Measurements from ENCODE around the gene SMARCA5. TPM values are rescaled to one million over a fixed set of nuclear protein-coding genes. Genes with fewer than 3 reads are reported as not detected.
A peak's percentile ranks its signal among the peaks of the same experiment; 100 is the strongest.

Gene SMARCA5
- total and polyA plus RNA-seq, 2 experiments from 2014 or later, result 29.8 to 34.5 TPM

DNA sequence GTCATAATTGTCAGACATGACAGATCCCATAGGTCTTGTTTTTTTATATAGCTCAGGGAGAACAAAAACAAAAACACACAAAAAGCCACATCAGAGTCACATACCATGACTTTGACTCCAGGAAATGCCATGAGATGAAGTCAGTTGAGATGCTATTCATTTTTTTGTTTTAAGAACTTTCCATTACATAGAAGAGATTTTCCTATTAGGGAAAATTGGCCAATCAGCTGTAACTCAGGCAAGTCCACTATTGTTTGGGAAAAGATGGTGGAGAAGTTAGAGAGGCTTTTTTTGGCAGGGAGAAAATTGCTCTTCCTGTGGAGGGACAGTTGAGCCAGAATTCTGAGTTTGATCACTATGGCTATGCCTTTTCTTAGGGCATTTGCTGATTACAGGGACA lies 72.6 kb downstream of the SMARCA5 start:
- Histone ChIP-seq H3K4me2 (ENCODE audit: unreplicated experiment) (no peak overlapping the region), H2AFZ (peak overlapping the region; percentile 74), H3K9me3 (ENCODE audit: low read depth) (no peaks in the 10 kb centered on the region), H3K4me1 (ENCODE audit: insufficient read depth) (peaks cover 13% of the 10 kb centered on the region), H3K9ac (peak overlapping the region; percentile 34; the same call in 1 of the 2 replicates), H3F3A (ENCODE audit: insufficient read depth) (peaks cover 13% of the 10 kb centered on the region; the same call in 1 of the 2 replicates), H3K27ac (peak overlapping the region; percentile 74), H3K4me3 (no peak overlapping the region), H3K27me3 (replicated peaks; ENCODE audit: insufficient read depth) (no peaks in the 10 kb centered on the region), H3K36me3 (ENCODE audit: low read depth) (no peaks in the 10 kb centered on the region), H3K79me2 (ENCODE audit: insufficient read depth) (no peaks in the 10 kb centered on the region), H4K20me1 (ENCODE audit: insufficient read depth) (no peaks in the 10 kb centered on the region), H3K9me2 (ENCODE audit: insufficient read depth) (no peaks in the 10 kb centered on the region)
- TF ChIP-seq EZH2phosphoT487 (IDR thresholded peaks at IDR 0.05; ENCODE audit: insufficient read depth, low read depth), result no peak
- no peak for TF ChIP-seq EZH2 (IDR thresholded peaks at IDR 0.05; ENCODE audit: insufficient read depth, poor library complexity, severe bottlenecking)
- DNase-seq, result peak; percentile 74
- in situ Hi-C loops (cut with MboI), result no loop called here

DNA sequence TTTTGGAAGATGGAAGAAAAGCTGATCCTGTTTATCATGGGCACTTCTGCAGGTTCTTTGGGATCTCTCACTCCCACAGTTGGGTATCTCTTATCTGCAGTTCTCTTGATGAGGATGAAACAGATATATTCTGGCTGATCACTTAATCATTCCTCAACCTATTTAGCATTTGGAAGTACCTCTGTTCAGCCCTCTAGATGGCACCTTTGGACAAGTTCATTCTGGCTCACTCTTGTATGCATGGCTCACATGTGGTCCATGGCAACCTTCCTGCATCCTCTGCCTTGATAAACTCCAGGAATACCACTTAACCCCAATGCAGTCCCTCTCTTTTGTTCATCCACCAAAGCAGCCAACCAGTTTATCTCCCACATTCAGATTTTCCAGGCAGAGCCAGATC lies 74.2 kb downstream of the SMARCA5 start:
- no peak for TF ChIP-seq EZH2 (IDR thresholded peaks at IDR 0.05; ENCODE audit: insufficient read depth, poor library complexity, severe bottlenecking)
- TF ChIP-seq EZH2phosphoT487 (IDR thresholded peaks at IDR 0.05; ENCODE audit: insufficient read depth, low read depth), result no peak
- peak; percentile 38 for DNase-seq
- in situ Hi-C loops (cut with MboI), result no loop called here
- no peaks in the 10 kb centered on the region for H4K20me1 ChIP-seq (ENCODE audit: insufficient read depth)
- H3K4me3 ChIP-seq, result no peak overlapping the region
- no peak overlapping the region for H3K27ac ChIP-seq
- no peaks in the 10 kb centered on the region for H3K79me2 ChIP-seq (ENCODE audit: insufficient read depth)
- H3F3A ChIP-seq (ENCODE audit: insufficient read depth), result peaks cover 13% of the 10 kb centered on the region; the same call in 1 of the 2 replicates
- H3K36me3 ChIP-seq (ENCODE audit: low read depth), result no peaks in the 10 kb centered on the region
- H3K4me1 ChIP-seq (ENCODE audit: insufficient read depth), result peaks cover 13% of the 10 kb centered on the region
- H3K27me3 ChIP-seq (replicated peaks; ENCODE audit: insufficient read depth), result no peaks in the 10 kb centered on the region
- no peak overlapping the region for H2AFZ ChIP-seq
- H3K9ac ChIP-seq, result no peak overlapping the region
- H3K9me3 ChIP-seq (ENCODE audit: low read depth), result no peaks in the 10 kb centered on the region
- H3K9me2 ChIP-seq (ENCODE audit: insufficient read depth), result no peaks in the 10 kb centered on the region
- no peak overlapping the region for H3K4me2 ChIP-seq (ENCODE audit: unreplicated experiment)

DNA sequence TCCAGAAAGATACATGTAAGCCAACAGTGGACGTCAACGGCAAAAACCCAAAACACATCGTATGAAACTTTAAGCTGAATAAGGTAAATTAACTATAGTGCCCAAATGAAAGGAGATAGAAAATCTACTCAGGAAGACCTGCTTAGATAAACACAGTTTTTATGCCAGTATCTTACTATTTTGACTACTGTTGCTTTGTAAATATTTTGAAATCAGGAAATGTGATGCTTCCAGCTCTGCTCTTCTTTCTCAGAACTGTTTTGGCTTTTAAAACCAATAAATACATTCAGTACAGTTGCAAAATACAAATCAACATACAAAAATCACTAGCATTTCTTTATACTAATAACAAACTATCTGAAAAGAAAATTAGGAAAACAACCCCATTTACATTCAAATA lies 83.8 kb downstream of the SMARCA5 start:
- 95 to 96% methylated on average over 3 of the region's 3 CpGs for WGBS, 2 experiments (ENCODE audit: low coverage in 1 of 2, low lambda C conversion rate in 2 of 2, missing lambda C conversion rate in 2 of 2)
- TF ChIP-seq EZH2 (IDR thresholded peaks at IDR 0.05; ENCODE audit: insufficient read depth, poor library complexity, severe bottlenecking) (no peak), EZH2phosphoT487 (IDR thresholded peaks at IDR 0.05; ENCODE audit: insufficient read depth, low read depth) (no peak)
- Histone ChIP-seq H3K9me3 (ENCODE audit: low read depth) (no peaks in the 10 kb centered on the region), H3K4me3 (no peak overlapping the region), H3K36me3 (ENCODE audit: low read depth) (no peaks in the 10 kb centered on the region), H3K4me1 (ENCODE audit: insufficient read depth) (peaks cover 8% of the 10 kb centered on the region), H3F3A (ENCODE audit: insufficient read depth) (no peaks in the 10 kb centered on the region), H3K9ac (no peak overlapping the region), H3K4me2 (ENCODE audit: unreplicated experiment) (no peak overlapping the region), H4K20me1 (ENCODE audit: insufficient read depth) (no peaks in the 10 kb centered on the region), H3K27me3 (replicated peaks; ENCODE audit: insufficient read depth) (no peaks in the 10 kb centered on the region), H3K27ac (no peak overlapping the region), H3K9me2 (ENCODE audit: insufficient read depth) (no peaks in the 10 kb centered on the region), H2AFZ (no peak overlapping the region), H3K79me2 (ENCODE audit: insufficient read depth) (no peaks in the 10 kb centered on the region)
- in situ Hi-C loops (cut with MboI), result no loop called here
- no peak for DNase-seq

DNA sequence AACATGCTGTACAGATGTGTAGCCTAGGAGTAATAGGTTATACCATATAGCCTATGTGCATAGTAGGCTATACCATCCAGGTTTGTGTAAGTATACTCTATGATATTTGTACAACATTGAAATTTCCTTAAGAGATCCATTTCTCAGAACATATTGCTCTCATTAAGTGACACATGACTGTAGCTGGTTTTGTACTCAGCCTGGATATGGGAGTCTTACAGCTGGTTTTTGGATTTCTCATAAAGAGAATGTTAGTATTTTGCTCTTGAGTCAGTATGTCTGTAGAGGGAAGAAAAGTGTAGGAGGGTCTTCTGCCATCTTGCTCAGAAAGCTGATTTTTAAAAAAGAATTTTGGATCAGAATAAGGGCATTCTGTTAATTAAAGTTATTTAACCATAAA lies 85.3 kb downstream of the SMARCA5 start:
- Histone ChIP-seq H3K36me3 (ENCODE audit: low read depth) (no peaks in the 10 kb centered on the region), H3K4me3 (no peak overlapping the region), H3K9me2 (ENCODE audit: insufficient read depth) (no peaks in the 10 kb centered on the region), H3F3A (ENCODE audit: insufficient read depth) (no peaks in the 10 kb centered on the region), H3K27me3 (replicated peaks; ENCODE audit: insufficient read depth) (no peaks in the 10 kb centered on the region), H3K79me2 (ENCODE audit: insufficient read depth) (no peaks in the 10 kb centered on the region), H4K20me1 (ENCODE audit: insufficient read depth) (no peaks in the 10 kb centered on the region), H3K9ac (no peak overlapping the region), H3K27ac (no peak overlapping the region), H3K4me2 (ENCODE audit: unreplicated experiment) (no peak overlapping the region), H3K4me1 (ENCODE audit: insufficient read depth) (peaks cover 8% of the 10 kb centered on the region), H2AFZ (no peak overlapping the region), H3K9me3 (ENCODE audit: low read depth) (no peaks in the 10 kb centered on the region)
- TF ChIP-seq EZH2 (IDR thresholded peaks at IDR 0.05; ENCODE audit: insufficient read depth, poor library complexity, severe bottlenecking), result no peak
- TF ChIP-seq EZH2phosphoT487 (IDR thresholded peaks at IDR 0.05; ENCODE audit: insufficient read depth, low read depth), result no peak
- in situ Hi-C loops (cut with MboI), result no loop called here
- peak; percentile 5 for DNase-seq

DNA sequence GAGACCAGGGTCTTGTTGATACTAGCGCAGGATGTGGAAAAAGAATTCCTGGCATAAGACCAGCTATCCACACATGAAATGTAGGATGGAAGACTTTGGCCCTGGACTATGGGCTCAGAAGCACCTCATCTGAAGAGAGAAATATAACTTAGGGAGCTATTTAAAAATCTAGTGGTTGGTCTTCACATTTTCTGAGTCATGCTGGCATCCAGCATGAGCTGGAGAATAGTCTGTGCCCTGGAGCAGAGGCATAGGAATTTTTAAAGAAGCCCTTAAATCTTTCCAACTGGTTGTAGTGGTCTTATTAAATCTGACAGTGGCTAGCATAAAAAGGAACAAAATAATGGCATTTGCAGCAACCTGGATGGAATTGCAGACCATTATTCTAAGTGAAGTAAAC lies 86.3 kb downstream of the SMARCA5 start:
- no peaks in the 10 kb centered on the region for H3K27me3 ChIP-seq (replicated peaks; ENCODE audit: insufficient read depth)
- H3K79me2 ChIP-seq (ENCODE audit: insufficient read depth), result no peaks in the 10 kb centered on the region
- H3K4me2 ChIP-seq (ENCODE audit: unreplicated experiment), result no peak overlapping the region
- in situ Hi-C loops (cut with MboI), result no loop called here
- no peak overlapping the region for H2AFZ ChIP-seq
- H3K4me1 ChIP-seq (ENCODE audit: insufficient read depth), result peaks cover 8% of the 10 kb centered on the region
- DNase-seq, result peak; percentile 59
- no peaks in the 10 kb centered on the region for H3F3A ChIP-seq (ENCODE audit: insufficient read depth)
- H3K9me3 ChIP-seq (ENCODE audit: low read depth), result no peaks in the 10 kb centered on the region
- no peaks in the 10 kb centered on the region for H3K36me3 ChIP-seq (ENCODE audit: low read depth)
- H3K4me3 ChIP-seq, result no peak overlapping the region
- H3K9ac ChIP-seq, result no peak overlapping the region
- no peaks in the 10 kb centered on the region for H3K9me2 ChIP-seq (ENCODE audit: insufficient read depth)
- WGBS, 2 experiments (ENCODE audit: low coverage in 1 of 2, low lambda C conversion rate in 2 of 2, missing lambda C conversion rate in 2 of 2), result 100% methylated on average over 1 of the region's 1 CpG
- TF ChIP-seq EZH2 (IDR thresholded peaks at IDR 0.05; ENCODE audit: insufficient read depth, poor library complexity, severe bottlenecking) (no peak), EZH2phosphoT487 (IDR thresholded peaks at IDR 0.05; ENCODE audit: insufficient read depth, low read depth) (no peak)
- no peaks in the 10 kb centered on the region for H4K20me1 ChIP-seq (ENCODE audit: insufficient read depth)
- no peak overlapping the region for H3K27ac ChIP-seq

Measured in GM23248 (cell line).